NCI-H146 (cell line): Measurements from ENCODE around the gene VBP1.
"Not testable (repeated sequence)": the region's sequence is repeated elsewhere in the genome, so short reads cannot be mapped to it uniquely, and the experiment has no call there.

Source experiments
- DNase-seq: peaks from one replicate; lab custom pipeline; 2025; lab: John Stamatoyannopoulos, UW

Gene VBP1

GRCh38 chrX:155216179-155216939 is at the start of gene VBP1:
TSS of gene VBP1 (plus strand) at chrX:155216460. CDS start at chrX:155216483, 23 bp downstream.
- DNase-seq = peak; percentile 96

- no peak for DNase-seq
Observed at GRCh38 chrX:155169881-155170280, 46.4 kb upstream of the VBP1 start.

- DNase-seq = no peak
Observed at GRCh38 chrX:155179346-155179997, 36.8 kb upstream of the VBP1 start.

GRCh38 chrX:155188786-155189185 is 27.5 kb upstream of the VBP1 start:
- DNase-seq = no peak

DNA sequence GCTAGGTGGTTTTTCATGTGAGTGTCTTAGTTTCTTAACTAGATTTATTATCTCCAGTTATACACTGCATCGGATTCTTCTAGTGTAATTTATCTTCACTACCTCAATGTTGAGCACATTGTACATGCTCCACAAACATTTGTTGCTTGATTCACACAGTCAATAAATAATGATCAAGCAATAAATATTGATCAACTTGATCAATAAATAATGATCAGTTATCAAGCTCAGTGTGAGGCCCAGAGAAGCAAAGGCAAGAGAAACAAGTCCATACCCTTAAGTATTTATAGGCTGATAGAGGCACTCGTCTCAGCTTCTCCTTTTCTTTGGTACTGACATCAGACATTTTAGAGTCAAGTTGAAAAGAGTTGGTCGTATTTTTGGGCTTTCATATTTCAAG is 5.1 kb upstream of the VBP1 start:
- no peak for DNase-seq

- DNase-seq = no peak
Observed at GRCh38 chrX:155213731-155214130, 2.5 kb upstream of the VBP1 start.

- no peak for DNase-seq
Observed at GRCh38 chrX:155215443-155216178, 649 bp upstream of the VBP1 start.

- DNase-seq = peak; percentile 33
Observed at GRCh38 chrX:155216940-155217440, 730 bp downstream of the VBP1 start.

- no peak for DNase-seq
Observed at GRCh38 chrX:155218777-155219176, 2.5 kb downstream of the VBP1 start.

DNA sequence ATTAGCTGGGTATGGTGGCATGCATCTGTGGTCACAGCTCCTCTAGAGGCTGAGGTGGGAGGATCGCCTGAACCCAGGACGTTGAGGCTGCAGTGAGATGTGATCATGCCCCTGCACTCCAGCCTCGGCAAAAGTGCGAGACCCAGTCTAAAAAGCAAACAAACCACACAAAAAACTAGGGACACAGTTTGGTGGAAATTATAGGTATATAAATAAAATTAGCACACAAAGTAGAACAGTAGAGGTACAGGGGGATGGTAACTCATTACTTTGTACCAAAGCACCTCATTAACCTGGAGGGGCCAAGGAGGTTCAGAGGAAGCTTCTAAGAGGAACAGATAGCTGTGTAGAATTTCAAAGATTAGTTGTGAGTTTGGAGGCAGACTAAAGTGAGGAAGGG is 5.1 kb downstream of the VBP1 start:
- DNase-seq = no peak

- DNase-seq = not testable (repeated sequence)
Observed at GRCh38 chrX:155223746-155224145, 7.5 kb downstream of the VBP1 start.

GRCh38 chrX:155225774-155226173 is 9.5 kb downstream of the VBP1 start:
- no peak for DNase-seq

DNA sequence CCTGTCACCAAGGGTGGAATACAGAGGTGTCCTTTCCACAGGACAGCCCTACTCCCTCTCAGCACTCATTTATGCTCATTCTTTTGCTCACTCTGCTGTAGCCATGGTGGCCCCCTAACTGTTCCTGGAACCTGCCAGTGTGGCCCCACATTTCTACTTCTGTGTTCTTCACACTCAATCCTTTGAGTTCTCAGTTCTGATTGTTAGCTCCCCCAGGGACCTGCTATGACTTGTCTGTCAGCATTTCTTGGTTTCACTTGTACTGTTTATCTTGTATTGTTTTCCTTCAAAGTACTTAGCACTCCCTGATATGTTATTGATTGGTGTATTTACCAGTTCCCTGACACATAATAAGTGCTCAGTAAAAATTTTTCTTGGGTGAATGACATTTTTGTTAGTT is 14.9 kb downstream of the VBP1 start:
- no peak for DNase-seq

- DNase-seq = no peak
Observed at GRCh38 chrX:155235891-155236290, 19.6 kb downstream of the VBP1 start.

GRCh38 chrX:155237719-155238118 is 21.5 kb downstream of the VBP1 start:
- DNase-seq = no peak

GRCh38 chrX:155242300-155242699 is 26.0 kb downstream of the VBP1 start:
- no peak for DNase-seq

DNA sequence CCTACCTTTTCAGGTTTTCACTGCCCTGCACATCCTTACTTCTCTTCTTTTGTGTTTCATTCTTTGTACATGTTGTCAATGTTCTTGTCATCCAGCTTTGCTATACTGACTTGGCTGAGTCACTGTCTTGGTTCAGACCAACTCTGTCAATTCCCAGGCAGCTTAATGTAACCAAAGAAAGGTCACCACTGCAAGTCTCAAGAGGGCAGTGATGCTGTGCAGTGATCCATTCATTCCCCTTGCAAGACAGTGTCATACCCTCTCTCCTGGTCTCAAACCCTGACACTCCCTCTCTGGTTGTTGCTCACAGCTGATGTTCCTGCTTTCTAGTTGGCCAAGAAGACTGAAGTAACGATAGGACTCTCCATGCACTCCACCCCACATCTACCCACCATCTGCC is 30.5 kb downstream of the VBP1 start:
- no peak for DNase-seq

- DNase-seq = no peak
Observed at GRCh38 chrX:155247497-155247896, 31.2 kb downstream of the VBP1 start.

- DNase-seq = no peak
Observed at GRCh38 chrX:155251391-155251790, 35.1 kb downstream of the VBP1 start.

DNA sequence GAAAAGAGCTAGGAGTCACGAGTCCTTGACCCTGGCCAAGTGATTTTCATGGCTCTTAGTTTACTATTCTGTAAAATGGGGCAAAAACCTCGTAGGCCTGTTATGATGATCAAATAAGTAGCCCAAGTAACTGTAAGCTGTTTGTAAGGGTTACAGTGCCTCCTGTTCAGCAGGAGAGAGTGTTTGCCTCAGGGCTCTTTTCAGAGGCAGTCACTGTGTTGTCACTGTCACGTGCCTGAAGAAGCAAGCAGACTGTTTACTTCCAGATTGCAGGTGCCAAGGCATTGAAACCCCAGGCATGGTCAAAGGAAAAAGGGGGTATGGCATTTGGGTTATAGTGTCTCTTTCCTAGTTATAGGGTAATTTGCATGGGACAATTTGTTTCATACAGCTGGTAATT is 43.5 kb downstream of the VBP1 start:
- no peak for DNase-seq

DNA sequence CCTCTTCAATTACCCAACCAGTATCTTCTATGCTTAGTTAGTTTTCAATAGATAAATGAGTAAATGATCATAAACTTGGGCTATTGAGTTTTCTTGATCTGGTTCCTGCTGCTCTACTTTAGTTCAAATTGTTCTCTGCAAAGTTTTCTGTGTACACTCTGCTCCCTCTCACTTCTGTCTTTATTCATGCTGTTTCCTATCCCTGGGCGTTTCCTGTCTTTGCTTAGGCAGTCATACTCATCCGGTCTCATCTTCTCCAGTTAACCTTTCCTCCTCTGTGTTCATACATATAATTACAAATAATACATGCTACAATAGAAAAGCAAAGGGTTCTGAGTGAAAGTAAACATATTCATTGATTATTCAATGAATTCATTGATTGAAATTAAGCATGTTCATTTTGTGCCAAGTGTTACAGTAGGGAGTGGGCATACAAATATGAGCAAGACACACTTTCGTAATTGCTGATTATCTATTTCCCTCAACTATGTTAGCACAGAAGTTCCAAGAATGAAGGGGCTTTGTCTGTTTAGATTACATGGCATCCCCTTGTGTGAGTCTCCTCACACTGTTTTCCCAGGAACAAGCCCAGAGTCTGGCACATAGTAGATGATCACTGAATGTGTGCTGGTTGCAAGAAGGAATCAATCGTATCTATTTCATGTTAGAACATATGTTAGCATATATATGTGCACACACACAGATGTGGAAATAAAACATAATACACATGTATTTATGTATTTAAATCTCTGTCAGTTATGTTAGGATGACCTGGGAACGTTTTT is 46.9 kb downstream of the VBP1 start:
- DNase-seq = peak; percentile 31
